CD4-positive, alpha-beta T cell (primary cell): ENCODE measurements around the gene CACNB2. TPM values are rescaled to one million over a fixed set of nuclear protein-coding genes. Genes with fewer than 3 reads are reported as not detected.

Source experiments
- ATAC-seq: fragments of 200-7000 bp; cut with Tn5 transposase; one replicate; pipeline ENCODE4 v1.10.0; 2022; ENCODE audit warnings: mild to moderate bottlenecking; ENCODE audit not compliant: poor library complexity
- CTCF ChIA-PET: fragments of 350-600 bp; sonication (Branson Sonifier 250); formaldehyde crosslinking; loops from one replicate; lab custom pipeline; 2021; ENCODE audit warnings: antibody characterized with exemption, inconsistent platforms; lab: Charles Lee
- POLR2A ChIA-PET: fragments of 350-600 bp; sonication (Branson Sonifier 250); formaldehyde crosslinking; loops from one replicate; lab custom pipeline; 2021; ENCODE audit warnings: antibody characterized with exemption, inconsistent platforms; lab: Charles Lee
- DNase-seq, 14 experiments: peaks; one replicate each; pipeline ENCODE4 v3.0.0-alpha.2; 2013 to 2020; ENCODE audit warnings: mixed read lengths in 2 of 14
- H3K27ac ChIP-seq, 2 donors: one replicate each; pipeline versions ENCODE4 v1.5.1 to v1.7.0; 2013; ENCODE audit warnings: low read length in 2 of 2, low read depth in 1 of 2, mild to moderate bottlenecking in 1 of 2
- H3K27me3 ChIP-seq, 2 experiments: 1 replicate in 1 of 2; 2 replicates in 1 of 2; pipeline versions ENCODE4 v1.6.1 to v1.7.0; 2013; ENCODE audit warnings: low read length in 2 of 2, control low read depth in 1 of 2, mild to moderate bottlenecking in 1 of 2, moderate library complexity in 1 of 2; ENCODE audit not compliant: insufficient read depth in 2 of 2, control insufficient read depth in 1 of 2
- H3K36me3 ChIP-seq: one replicate; pipeline ENCODE4 v1.6.1; 2013; ENCODE audit warnings: low read length, control low read depth; ENCODE audit not compliant: insufficient read depth
- H3K4me1 ChIP-seq: one replicate; pipeline ENCODE4 v1.6.1; 2013; ENCODE audit warnings: low read length, control low read depth; ENCODE audit not compliant: insufficient read depth
- H3K4me3 ChIP-seq: one replicate; pipeline ENCODE4 v1.5.1; 2013; ENCODE audit warnings: mild to moderate bottlenecking, low read length, moderate library complexity
- H3K9me3 ChIP-seq, 2 experiments: 1 replicate in 1 of 2; 2 replicates in 1 of 2; pipeline versions ENCODE4 v1.6.1 to v1.7.0; 2013; ENCODE audit warnings: low read length in 2 of 2, mild to moderate bottlenecking in 2 of 2, control low read depth in 1 of 2, moderate library complexity in 1 of 2; ENCODE audit not compliant: control insufficient read depth in 1 of 2, insufficient read depth in 1 of 2
- H3K27ac Mint-ChIP-seq: one replicate; pipeline ENCODE4 v1.8.0; 2020; ENCODE audit warnings: mixed read lengths
- H3K27me3 Mint-ChIP-seq: one replicate; pipeline ENCODE4 v1.8.0; 2021; ENCODE audit warnings: mixed read lengths
- H3K36me3 Mint-ChIP-seq: one replicate; pipeline ENCODE4 v1.8.0; 2021; ENCODE audit warnings: low read depth, mixed read lengths
- H3K4me1 Mint-ChIP-seq: one replicate; pipeline ENCODE4 v1.8.0; 2021; ENCODE audit warnings: low read depth, mixed read lengths
- H3K4me3 Mint-ChIP-seq: one replicate; pipeline ENCODE4 v1.8.0; 2020; ENCODE audit warnings: mild to moderate bottlenecking, mixed read lengths
- H3K9me3 Mint-ChIP-seq: one replicate; pipeline ENCODE4 v1.8.0; 2020; ENCODE audit warnings: mixed read lengths
- CTCF ChIP-seq: fragments of 200-600 bp; IDR thresholded peaks from one replicate; pipeline ENCODE4 v1.8.0; 2022; ENCODE audit warnings: antibody characterized with exemption, mild to moderate bottlenecking
- intact Hi-C, 2 experiments: fragments of 100-400 bp; cut with DNase I in 1 of 2; cut with micrococcal nuclease in 1 of 2; formaldehyde crosslinking; loops; one replicate each; pipeline versions ENCODE4 v1.15.1 to v1.9.0; 2023 to 2025; cut with DNase I, micrococcal nuclease
- total RNA-seq, 174 experiments: library from RNA in 2 of 174; stranded (reverse) in 2 of 174; gene quantifications; one replicate each; pipeline ENCODE4 v1.2.3 and lab custom pipeline; 2021 to 2026

Gene CACNB2
- total RNA-seq, 2 experiments from 2014 or later, result 0.34 TPM; not detected in 1

DNA sequence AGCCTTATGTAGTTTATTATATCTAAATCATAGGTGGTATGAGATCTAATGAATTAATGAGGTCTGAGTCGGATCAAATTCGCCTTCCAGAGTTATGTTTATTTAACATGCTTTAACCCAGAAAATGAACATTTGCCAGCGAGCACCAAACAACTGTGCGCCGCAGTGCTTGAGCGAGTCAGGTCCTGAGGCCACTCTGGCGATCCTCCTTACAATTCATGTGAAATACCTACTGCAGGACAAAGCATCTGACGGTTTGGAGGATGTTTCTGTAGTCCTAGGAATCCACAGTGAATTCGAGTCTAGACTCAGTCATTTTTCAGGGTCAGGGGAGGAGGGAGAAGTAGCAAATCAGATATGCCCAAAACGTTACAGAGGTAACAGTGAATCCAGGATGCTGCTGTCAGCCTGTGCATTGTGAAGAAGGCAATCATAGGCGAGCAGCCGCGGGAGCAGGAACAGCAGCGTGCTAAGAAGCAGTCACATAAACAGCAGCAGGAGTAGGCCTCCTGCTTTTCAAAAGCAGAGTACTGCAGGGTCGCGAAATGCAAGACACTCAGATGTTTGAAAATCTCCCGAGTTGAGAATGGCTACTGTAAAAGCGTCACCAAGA is 120.2 kb downstream of the CACNB2 start:
- TF ChIP-seq CTCF, result no peak
- Mint-ChIP-seq H3K4me3 (no peak overlapping the region), H3K27ac (no peak overlapping the region), H3K9me3 (no peaks in the 10 kb centered on the region), H3K4me1 (no peaks in the 10 kb centered on the region), H3K36me3 (no peaks in the 10 kb centered on the region), H3K27me3 (peaks cover 3% of the 10 kb centered on the region)
- no peak overlapping the region for H3K27ac ChIP-seq
- H3K36me3 ChIP-seq, result no peaks in the 10 kb centered on the region
- no peaks in the 10 kb centered on the region for H3K9me3 ChIP-seq
- no peak overlapping the region for H3K4me3 ChIP-seq
- ChIA-PET POLR2A (no interaction called here), CTCF (no interaction called here)
- ATAC-seq (no peak), DNase-seq (no peak)
- intact Hi-C loops, result no loop called here
- no peaks in the 10 kb centered on the region for H3K27me3 ChIP-seq
- no peaks in the 10 kb centered on the region for H3K4me1 ChIP-seq

GRCh38 chr10:18261063-18261610 is 120.9 kb downstream of the CACNB2 start:
- Mint-ChIP-seq H3K4me3 (no peak overlapping the region), H3K27me3 (peaks cover 7% of the 10 kb centered on the region), H3K27ac (no peak overlapping the region), H3K36me3 (no peaks in the 10 kb centered on the region), H3K9me3 (no peaks in the 10 kb centered on the region), H3K4me1 (no peaks in the 10 kb centered on the region)
- CTCF ChIA-PET, result interaction anchor here (0.7 kb wide), 1 partner anchor 24 kb away, joined by 3 read pairs; no protein-coding TSS in a partner anchor
- Histone ChIP-seq H3K9me3 (no peaks in the 10 kb centered on the region), H3K36me3 (no peaks in the 10 kb centered on the region), H3K27me3 (no peaks in the 10 kb centered on the region), H3K4me3 (no peak overlapping the region), H3K27ac (no peak overlapping the region), H3K4me1 (no peaks in the 10 kb centered on the region)
- POLR2A ChIA-PET, result no interaction called here
- ATAC-seq (no peak), DNase-seq (no peak)
- no peak for TF ChIP-seq CTCF
- intact Hi-C loops, result no loop called here

- intact Hi-C loops, result no loop called here
- H3K4me1 Mint-ChIP-seq, result no peaks in the 10 kb centered on the region
- no peak for TF ChIP-seq CTCF
- H3K9me3 Mint-ChIP-seq, result no peaks in the 10 kb centered on the region
- CTCF ChIA-PET, result no interaction called here
- Histone ChIP-seq H3K4me3 (no peak overlapping the region), H3K9me3 (no peaks in the 10 kb centered on the region), H3K27me3 (no peaks in the 10 kb centered on the region), H3K27ac (no peak overlapping the region), H3K4me1 (no peaks in the 10 kb centered on the region), H3K36me3 (no peaks in the 10 kb centered on the region)
- POLR2A ChIA-PET, result no interaction called here
- H3K4me3 Mint-ChIP-seq, result no peak overlapping the region
- ATAC-seq (no peak), DNase-seq (no peak)
- H3K27ac Mint-ChIP-seq, result no peak overlapping the region
- no peaks in the 10 kb centered on the region for H3K36me3 Mint-ChIP-seq
- H3K27me3 Mint-ChIP-seq, result peaks cover 7% of the 10 kb centered on the region
Observed at GRCh38 chr10:18261768-18262231, 121.6 kb downstream of the CACNB2 start.
